CD4-positive, alpha-beta T cell treated with Interleukin-4 for 4 hours (primary cell): ENCODE measurements around the gene RASL10A.

Source experiments
- DNase-seq: peaks from one replicate; pipeline ENCODE4 v3.0.0-alpha.2; 2020

Gene RASL10A

GRCh38 chr22:29316141-29316828 lies 788 bp upstream of the RASL10A start:
- DNase-seq, result no peak

GRCh38 chr22:29314537-29315285 lies 786 bp downstream of the RASL10A start:
- DNase-seq, result no peak

- DNase-seq, result no peak
Measured at GRCh38 chr22:29313576-29314466, 1.7 kb downstream of the RASL10A start.

- no peak for DNase-seq
Measured at GRCh38 chr22:29313126-29313575, 2.3 kb downstream of the RASL10A start.

- DNase-seq, result no peak
Measured at GRCh38 chr22:29312218-29313125, 3.0 kb downstream of the RASL10A start.

GRCh38 chr22:29311464-29312217 lies 3.9 kb downstream of the RASL10A start:
- no peak for DNase-seq

GRCh38 chr22:29310863-29311339 lies 4.6 kb downstream of the RASL10A start:
- DNase-seq, result peak; percentile 73

GRCh38 chr22:29310065-29310862 lies 5.2 kb downstream of the RASL10A start:
- DNase-seq, result no peak

- DNase-seq, result no peak
Measured at GRCh38 chr22:29309332-29310064, 6.0 kb downstream of the RASL10A start.

- DNase-seq, result peak; percentile 12
Measured at GRCh38 chr22:29308791-29309262, 6.7 kb downstream of the RASL10A start.

GRCh38 chr22:29308148-29308790 lies 7.2 kb downstream of the RASL10A start:
- no peak for DNase-seq

GRCh38 chr22:29307596-29308147 lies 7.8 kb downstream of the RASL10A start:
- no peak for DNase-seq

- peak; percentile 7 for DNase-seq
Measured at GRCh38 chr22:29306835-29307595, 8.5 kb downstream of the RASL10A start.

GRCh38 chr22:29306175-29306834 lies 9.2 kb downstream of the RASL10A start, which contains the start of gene GAS2L1:
Gene GAS2L1, plus strand, starts transcription at chr22:29306650. Its CDS starts 1,456 bp downstream, at chr22:29308106.
- DNase-seq, result peak; percentile 15

GRCh38 chr22:29305836-29306174 lies 9.7 kb downstream of the RASL10A start:
- no peak for DNase-seq

GRCh38 chr22:29302681-29303465 lies 12.6 kb downstream of the RASL10A start:
- DNase-seq, result no peak

GRCh38 chr22:29302402-29302680 lies 13.2 kb downstream of the RASL10A start:
- no peak for DNase-seq
